Measurements from ENCODE around the gene KLF6. TPM values are rescaled to one million over a fixed set of nuclear protein-coding genes. Genes with fewer than 3 reads are reported as not detected.

Gene KLF6
- total RNA-seq, 1 experiment from 2014 or later, result 70.1 TPM

GRCh38 chr10:3754727-3755439, 30.1 kb downstream of the KLF6 start:
- Histone ChIP-seq H3K4me3 (ENCODE audit: low read depth, low read length, poor library complexity, severe bottlenecking) (no peak overlapping the region), H3K36me3 (ENCODE audit: insufficient read depth, low read length, poor library complexity, severe bottlenecking) (no peaks in the 10 kb centered on the region), H3K4me1 (ENCODE audit: insufficient read depth, low read length, poor library complexity, severe bottlenecking) (peaks cover 8% of the 10 kb centered on the region), H3K27me3 (replicated peaks; ENCODE audit: insufficient read depth, low read depth, low read length, poor library complexity) (no peaks in the 10 kb centered on the region), H3K9me3 (ENCODE audit: low read depth, low read length, poor library complexity, severe bottlenecking) (no peaks in the 10 kb centered on the region), H3K27ac (ENCODE audit: low read depth, low read length, poor library complexity, severe bottlenecking) (no peak overlapping the region)
- ChIA-PET CTCF (no interaction called here), POLR2A (ENCODE audit: low non-redundant PET) (interaction anchor here (0.6 to 1.3 kb wide), 2 partner anchors 31 to 330 kb away, joined by 3 to 4 read pairs; no protein-coding TSS in a partner anchor)
- TF ChIP-seq CTCF (conservative IDR thresholded peaks at IDR 0.05; ENCODE audit: low read depth, low read length), result no peak
- TF ChIP-seq EZH2 (IDR thresholded peaks at IDR 0.05; ENCODE audit: borderline replicate concordance, low read depth, low read length, poor library complexity, severe bottlenecking), result no peak
- no TSS peak for BruUV-seq (replicated peaks)
- no peak for DNase-seq (ENCODE audit: low spot score)
- intact Hi-C loops (cut with micrococcal nuclease; ENCODE audit: unreplicated experiment), result no loop called here

DNA sequence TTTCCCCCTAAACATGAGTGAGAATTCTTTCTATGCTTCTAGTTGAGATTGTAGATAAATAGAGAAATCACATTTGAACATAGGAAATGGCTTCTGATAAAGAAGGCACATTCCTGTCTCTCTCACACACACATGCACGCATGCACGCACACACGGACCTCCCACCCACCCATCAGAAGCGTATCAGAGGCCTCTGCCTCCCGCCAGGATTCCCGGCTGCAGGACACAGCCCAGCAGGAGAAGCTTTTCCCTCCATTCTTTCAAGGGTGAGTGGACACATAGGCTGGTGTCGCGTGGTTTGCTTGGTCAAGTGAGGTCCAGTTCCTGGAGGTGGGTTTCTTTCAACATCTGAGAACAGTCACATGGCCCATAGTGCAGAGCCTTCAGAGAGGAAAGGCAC, 34.2 kb downstream of the KLF6 start:
- intact Hi-C loops (cut with micrococcal nuclease; ENCODE audit: unreplicated experiment), result no loop called here
- POLR2A ChIA-PET (ENCODE audit: low non-redundant PET), result no interaction called here
- BruUV-seq (replicated peaks), result no TSS peak

DNA sequence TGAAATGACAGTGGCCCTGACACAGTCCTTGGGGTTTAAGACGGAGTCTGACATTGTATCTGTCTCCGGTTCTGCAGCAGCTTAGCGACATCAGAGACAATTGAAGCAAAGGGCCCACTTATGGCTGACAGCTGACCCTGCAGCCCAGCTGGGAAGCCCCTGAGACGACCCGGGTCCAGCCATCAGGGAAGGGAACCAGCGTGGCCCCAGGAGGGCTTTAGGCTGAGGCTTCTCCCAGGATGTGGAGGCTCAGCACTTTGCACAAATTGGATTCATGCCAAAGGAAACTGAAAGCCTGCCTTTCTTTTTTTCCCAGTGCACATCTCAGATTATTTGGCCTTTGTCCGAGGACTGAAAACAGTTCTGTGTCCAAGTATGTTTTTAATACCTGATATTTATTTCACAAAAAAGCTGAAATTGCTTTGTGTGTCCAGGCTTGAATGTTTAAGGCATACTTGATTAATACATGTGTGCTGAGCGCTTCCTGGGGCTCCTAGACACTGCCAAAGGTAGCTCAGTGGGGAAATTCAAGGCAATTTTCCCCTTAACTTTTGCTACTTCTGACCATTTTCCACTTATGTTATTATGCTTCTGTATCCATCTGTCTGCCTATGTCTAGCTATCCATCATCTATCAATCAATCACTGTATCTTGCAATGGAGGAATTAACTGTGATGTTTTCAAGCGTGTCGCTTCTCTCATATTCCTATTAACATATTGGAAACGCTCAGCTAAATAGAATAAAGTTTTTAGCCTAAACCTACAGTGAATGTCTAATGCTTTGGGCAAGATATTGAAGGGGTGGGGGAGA, 34.8 kb downstream of the KLF6 start:
- H3K36me3 ChIP-seq (ENCODE audit: insufficient read depth, low read length, poor library complexity, severe bottlenecking), result no peaks in the 10 kb centered on the region
- no peaks in the 10 kb centered on the region for H3K9me3 ChIP-seq (ENCODE audit: low read depth, low read length, poor library complexity, severe bottlenecking)
- DNase-seq (ENCODE audit: low spot score), result peak; percentile 49
- H3K27me3 ChIP-seq (replicated peaks; ENCODE audit: insufficient read depth, low read depth, low read length, poor library complexity), result no peaks in the 10 kb centered on the region
- CTCF ChIA-PET, result no interaction called here
- POLR2A ChIA-PET (ENCODE audit: low non-redundant PET), result no interaction called here
- no peak for TF ChIP-seq CTCF (conservative IDR thresholded peaks at IDR 0.05; ENCODE audit: low read depth, low read length)
- TF ChIP-seq EZH2 (IDR thresholded peaks at IDR 0.05; ENCODE audit: borderline replicate concordance, low read depth, low read length, poor library complexity, severe bottlenecking), result no peak
- intact Hi-C loops (cut with micrococcal nuclease; ENCODE audit: unreplicated experiment), result no loop called here
- peaks cover 44% of the 10 kb centered on the region for H3K4me1 ChIP-seq (ENCODE audit: insufficient read depth, low read length, poor library complexity, severe bottlenecking)
- no peak overlapping the region for H3K4me3 ChIP-seq (ENCODE audit: low read depth, low read length, poor library complexity, severe bottlenecking)
- H3K27ac ChIP-seq (ENCODE audit: low read depth, low read length, poor library complexity, severe bottlenecking), result peak overlapping the region; percentile 28
- no TSS peak for BruUV-seq (replicated peaks)

More for the DNA sequence above, 34.2 kb downstream of the KLF6 start:
- TF ChIP-seq CTCF (conservative IDR thresholded peaks at IDR 0.05; ENCODE audit: low read depth, low read length), result no peak
- no peak for DNase-seq (ENCODE audit: low spot score)
- CTCF ChIA-PET, result no interaction called here
- no peak overlapping the region for H3K4me3 ChIP-seq (ENCODE audit: low read depth, low read length, poor library complexity, severe bottlenecking)
- no peaks in the 10 kb centered on the region for H3K9me3 ChIP-seq (ENCODE audit: low read depth, low read length, poor library complexity, severe bottlenecking)
- H3K36me3 ChIP-seq (ENCODE audit: insufficient read depth, low read length, poor library complexity, severe bottlenecking), result no peaks in the 10 kb centered on the region
- peaks cover 39% of the 10 kb centered on the region for H3K4me1 ChIP-seq (ENCODE audit: insufficient read depth, low read length, poor library complexity, severe bottlenecking)
- no peaks in the 10 kb centered on the region for H3K27me3 ChIP-seq (replicated peaks; ENCODE audit: insufficient read depth, low read depth, low read length, poor library complexity)
- no peak overlapping the region for H3K27ac ChIP-seq (ENCODE audit: low read depth, low read length, poor library complexity, severe bottlenecking)

Measured in A673 (cell line).